Cardiac muscle cell (in vitro differentiated cells and primary cell): ENCODE data around the gene RILPL2. TPM values are rescaled to one million over a fixed set of nuclear protein-coding genes. Genes with fewer than 3 reads are reported as not detected.
"Not testable (repeated sequence)": the region's sequence is repeated elsewhere in the genome, so short reads cannot be mapped to it uniquely, and the experiment has no call there.

Experiments used
- DNase-seq, 2 donors: peaks; one replicate each; pipeline versions ENCODE4 v3.0.0 to v3.0.0-alpha.2; 2010 to 2017; ENCODE audit warnings: low read depth in 1 of 2, low spot score in 1 of 2
- H3K27ac ChIP-seq: fragments of 200-600 bp; sonication (generic); 2 replicates; pipeline ENCODE4 v1.5.1; 2016
- H3K27me3 ChIP-seq: fragments of 200-600 bp; sonication (generic); 2 replicates; pipeline ENCODE4 v1.6.0; 2016; ENCODE audit warnings: control low read depth
- H3K36me3 ChIP-seq: fragments of 200-600 bp; sonication (generic); 2 replicates; pipeline ENCODE4 v1.5.1; 2016; ENCODE audit warnings: control low read depth
- H3K4me1 ChIP-seq: fragments of 200-600 bp; sonication (generic); 2 replicates; pipeline ENCODE4 v1.8.1; 2017; ENCODE audit warnings: low read depth, mild to moderate bottlenecking, mixed run types
- H3K4me3 ChIP-seq: fragments of 200-600 bp; sonication (generic); 2 replicates; pipeline ENCODE4 v1.5.1; 2016; ENCODE audit warnings: mild to moderate bottlenecking
- H3K9me3 ChIP-seq: fragments of 200-600 bp; sonication (generic); 2 replicates; pipeline ENCODE4 v1.5.1; 2017; ENCODE audit warnings: low read depth, mild to moderate bottlenecking, control low read depth
- polyA plus RNA-seq: library from polyadenylated mRNA; unstranded; fragments of >200 nt; fragmentation: Nextera tagmentation; extraction: Ambion mirVana; gene quantifications from 2 replicates; pipeline ENCODE4 v1.2.1, GENCODE V29; 2016
- total RNA-seq: library from RNA; depleted of rRNA; stranded (reverse); fragments of >200 nt; gene quantifications from 2 replicates; pipeline ENCODE4 v1.2.3, GENCODE V29; 2016
- TF ChIP-seq, protein P1 (sequence below): IDR thresholded peaks from 2 replicates; pipeline ENCODE4 v1.5.1; 2012; ENCODE audit warnings: low read depth, mild to moderate bottlenecking, low read length

RILPL2 gene
- total and polyA plus RNA-seq, 2 experiments from 2014 or later, result 3.2 to 4.6 TPM

- no peak for DNase-seq
- Histone ChIP-seq H3K4me3 (peak overlapping the region; percentile 84), H3K9me3 (no peaks in the 10 kb centered on the region), H3K27ac (no peak overlapping the region), H3K4me1 (no peaks in the 10 kb centered on the region), H3K27me3 (no peaks in the 10 kb centered on the region), H3K36me3 (no peaks in the 10 kb centered on the region)
- TF ChIP-seq, protein P1, sequence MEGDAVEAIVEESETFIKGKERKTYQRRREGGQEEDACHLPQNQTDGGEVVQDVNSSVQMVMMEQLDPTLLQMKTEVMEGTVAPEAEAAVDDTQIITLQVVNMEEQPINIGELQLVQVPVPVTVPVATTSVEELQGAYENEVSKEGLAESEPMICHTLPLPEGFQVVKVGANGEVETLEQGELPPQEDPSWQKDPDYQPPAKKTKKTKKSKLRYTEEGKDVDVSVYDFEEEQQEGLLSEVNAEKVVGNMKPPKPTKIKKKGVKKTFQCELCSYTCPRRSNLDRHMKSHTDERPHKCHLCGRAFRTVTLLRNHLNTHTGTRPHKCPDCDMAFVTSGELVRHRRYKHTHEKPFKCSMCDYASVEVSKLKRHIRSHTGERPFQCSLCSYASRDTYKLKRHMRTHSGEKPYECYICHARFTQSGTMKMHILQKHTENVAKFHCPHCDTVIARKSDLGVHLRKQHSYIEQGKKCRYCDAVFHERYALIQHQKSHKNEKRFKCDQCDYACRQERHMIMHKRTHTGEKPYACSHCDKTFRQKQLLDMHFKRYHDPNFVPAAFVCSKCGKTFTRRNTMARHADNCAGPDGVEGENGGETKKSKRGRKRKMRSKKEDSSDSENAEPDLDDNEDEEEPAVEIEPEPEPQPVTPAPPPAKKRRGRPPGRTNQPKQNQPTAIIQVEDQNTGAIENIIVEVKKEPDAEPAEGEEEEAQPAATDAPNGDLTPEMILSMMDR, result no peak
Observed at GRCh38 chr12:123435636-123436016, 858 bp downstream of the RILPL2 start.

DNA sequence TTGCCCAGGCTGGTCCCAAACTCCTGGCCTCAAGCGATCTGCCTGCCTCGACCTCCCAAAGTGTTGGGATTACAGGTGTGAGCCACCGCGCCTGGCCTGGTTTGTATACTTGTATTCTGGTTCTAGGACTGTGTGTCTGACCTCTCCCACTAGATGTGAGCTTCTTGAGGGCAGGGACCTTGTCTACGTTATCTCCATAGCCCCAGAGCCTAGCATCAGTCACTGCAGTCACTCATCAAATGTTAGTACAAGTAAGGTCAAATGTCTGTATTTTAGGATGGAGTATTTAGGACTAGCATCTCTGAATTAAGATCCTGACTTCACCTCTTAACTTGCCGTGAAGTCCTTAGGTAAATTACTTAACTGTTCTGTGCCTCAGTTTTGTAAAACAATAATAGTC, 2.9 kb downstream of the RILPL2 start:
- Histone ChIP-seq H3K27me3 (no peaks in the 10 kb centered on the region), H3K4me1 (no peaks in the 10 kb centered on the region), H3K27ac (no peak overlapping the region), H3K4me3 (no peak overlapping the region), H3K9me3 (no peaks in the 10 kb centered on the region), H3K36me3 (no peaks in the 10 kb centered on the region)
- TF ChIP-seq, protein P1, result no peak
- DNase-seq, result no peak

- not testable (repeated sequence) for H3K27me3 ChIP-seq, H3K4me1 ChIP-seq, H3K9me3 ChIP-seq, H3K4me3 ChIP-seq, DNase-seq, H3K36me3 ChIP-seq
- peak overlapping the region; percentile 76 for H3K27ac ChIP-seq
Observed at GRCh38 chr12:123431951-123432817, 4.3 kb downstream of the RILPL2 start.

GRCh38 chr12:123429101-123429500, 7.4 kb downstream of the RILPL2 start:
- not testable (repeated sequence) for H3K36me3 ChIP-seq, H3K9me3 ChIP-seq, H3K27me3 ChIP-seq, H3K4me3 ChIP-seq, DNase-seq, H3K27ac ChIP-seq, H3K4me1 ChIP-seq

- no peaks in the 10 kb centered on the region for H3K9me3 ChIP-seq
- no peak for DNase-seq
- H3K27ac ChIP-seq, result no peak overlapping the region
- no peaks in the 10 kb centered on the region for H3K36me3 ChIP-seq
- no peak overlapping the region for H3K4me3 ChIP-seq
- TF ChIP-seq, protein P1, result no peak
- no peaks in the 10 kb centered on the region for H3K27me3 ChIP-seq
- no peaks in the 10 kb centered on the region for H3K4me1 ChIP-seq
Observed at GRCh38 chr12:123428591-123428990, 7.9 kb downstream of the RILPL2 start.

DNA sequence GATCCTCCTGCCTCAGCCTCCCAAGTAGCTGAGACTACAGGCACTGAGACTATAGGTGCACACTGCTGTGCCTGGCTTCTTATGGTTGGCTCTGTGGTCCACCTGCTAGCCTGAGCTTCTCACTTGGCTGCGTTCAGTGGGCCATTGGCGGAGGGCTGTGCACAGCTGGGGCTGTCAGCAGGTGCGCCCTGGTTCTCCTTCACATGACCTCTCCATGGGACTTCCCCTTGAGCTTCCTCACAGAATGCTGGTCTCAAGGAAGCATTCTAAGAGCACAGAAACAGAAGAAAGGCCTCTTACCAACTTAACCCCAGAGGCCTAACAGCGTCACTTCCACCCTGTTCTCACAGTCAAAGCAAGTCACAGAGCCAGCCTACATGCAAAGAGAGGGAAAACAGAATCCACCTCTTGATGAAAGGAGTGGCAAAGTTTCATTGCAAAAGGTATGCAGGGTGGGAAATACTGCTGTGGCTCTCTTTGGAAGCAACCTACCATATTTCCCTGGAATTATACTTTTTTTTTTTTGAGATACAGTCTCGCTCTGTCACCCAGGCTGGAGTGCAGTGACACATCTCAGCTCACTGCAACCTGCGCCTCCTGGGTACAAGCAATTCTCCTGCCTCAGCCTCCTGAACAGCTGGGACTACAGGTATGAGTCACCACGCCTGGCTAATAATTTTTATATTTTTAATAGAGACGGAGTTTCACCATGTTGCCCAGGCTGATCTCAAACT, 9.3 kb downstream of the RILPL2 start:
- Histone ChIP-seq H3K27me3 (no peaks in the 10 kb centered on the region), H3K36me3 (peaks cover 3% of the 10 kb centered on the region), H3K4me3 (no peak overlapping the region), H3K27ac (no peak overlapping the region), H3K9me3 (no peaks in the 10 kb centered on the region), H3K4me1 (no peaks in the 10 kb centered on the region)
- TF ChIP-seq, protein P1, result no peak
- no peak for DNase-seq
